Ovary (tissue), 9 donors: ENCODE results near the gene EMP2. TPM values are rescaled to one million over a fixed set of nuclear protein-coding genes. Genes with fewer than 3 reads are reported as not detected.

Experiments
- DNase-seq, 5 donors: peaks; one replicate each; pipeline ENCODE4 v3.0.0-alpha.2; 2019 to 2020
- H3K27ac ChIP-seq, 2 donors: fragments of 200-600 bp; one replicate each; pipeline versions ENCODE4 v1.5.1 to v1.8.0; 2019 to 2022
- H3K27me3 ChIP-seq: fragments of 200-600 bp; one replicate; pipeline ENCODE4 v1.8.0; 2022
- H3K36me3 ChIP-seq: fragments of 200-600 bp; sonication (generic); one replicate; pipeline ENCODE4 v1.5.1; 2019
- H3K4me1 ChIP-seq: one replicate; pipeline ENCODE4 v1.8.1; 2013; ENCODE audit warnings: mild to moderate bottlenecking, moderate library complexity; ENCODE audit not compliant: insufficient read depth
- H3K4me3 ChIP-seq: fragments of 200-600 bp; sonication (generic); one replicate; pipeline ENCODE4 v1.5.1; 2017
- H3K9me3 ChIP-seq, 2 donors: fragments of 200-600 bp in 1 of 2; sonication (generic) in 1 of 2; one replicate each; pipeline versions ENCODE4 v1.5.1 to v1.8.1; 2013 to 2019; ENCODE audit warnings: mild to moderate bottlenecking in 1 of 2, moderate library complexity in 1 of 2
- EP300 ChIP-seq: sonication (generic); formaldehyde crosslinking; IDR thresholded peaks from one replicate; pipeline ENCODE4 v1.6.1; 2017; ENCODE audit warnings: antibody characterized with exemption
- POLR2A ChIP-seq: fragments of 450-650 bp; IDR thresholded peaks from one replicate; pipeline ENCODE4 v1.6.1; 2017; ENCODE audit warnings: antibody characterized with exemption, mild to moderate bottlenecking, moderate library complexity
- WGBS, 3 donors: extraction: QIAGEN DNeasy Blood & Tissue Kit in 1 of 3; methylation state at CpG; one replicate each; pipeline versions ENCODE4 v1.1.5 to v1.1.7; 2013 to 2017; 5-methylcytosine and 5-hydroxymethylcytosine counted together
- intact Hi-C, 4 donors: fragments of 100-400 bp; cut with DNase I; formaldehyde crosslinking; loops; one replicate each; pipeline versions ENCODE4 v1.11.0 to v1.15.1; 2022 to 2023
- polyA plus RNA-seq, 2 donors: library from polyadenylated mRNA; stranded (reverse); fragments of 200-250 nt in 1 of 2; fragments of 350-450 nt in 1 of 2; fragmentation: Illumina TruSeq in 1 of 2; extraction: RNeasy Lipid Tissue Mini Kit (QIAGEN cat#74804) in 1 of 2; gene quantifications; one replicate each; pipeline ENCODE4 v1.2.3, GENCODE V29; 2013 to 2014
- total RNA-seq, 7 donors: library from RNA; depleted of rRNA in 2 of 7; stranded (reverse); fragments of >200 nt in 2 of 7; fragmentation: NEBNext Ultra II Directional in 3 of 7; extraction: Animal tissue kit (Norgen Biotek cat#: 25700) in 3 of 7; gene quantifications; one replicate each; pipeline versions ENCODE4 v1.1.0 to v1.2.4, GENCODE V29; 2016 to 2023
- TF ChIP-seq, protein P1 (sequence below), 3 donors: fragments of 450-650 bp in 2 of 3; fragments of 200-600 bp in 1 of 3; IDR thresholded peaks; one replicate each; pipeline versions ENCODE4 v1.5.1 to v1.8.0; 2016 to 2022; ENCODE audit warnings: antibody characterized with exemption in 3 of 3, mild to moderate bottlenecking in 1 of 3
- donor health status: DM: no; HTN: no; CAD: no; lungs with moderate emphysema.
- donor health status: DM: no; HTN: no; CAD: no.
- donor health status: Bipolar disorder and iron deficiency.
- donor health status: DM: yes; HTN: yes; CAD: no.
- donor health status: DM: no; HTN: no; CAD: no.
- donor health status: DM: yes; HTN: yes; CAD: no.

The EMP2 gene
- total and polyA plus RNA-seq, 9 donors, result 38.9 to 114 (median 83.0) TPM

DNA sequence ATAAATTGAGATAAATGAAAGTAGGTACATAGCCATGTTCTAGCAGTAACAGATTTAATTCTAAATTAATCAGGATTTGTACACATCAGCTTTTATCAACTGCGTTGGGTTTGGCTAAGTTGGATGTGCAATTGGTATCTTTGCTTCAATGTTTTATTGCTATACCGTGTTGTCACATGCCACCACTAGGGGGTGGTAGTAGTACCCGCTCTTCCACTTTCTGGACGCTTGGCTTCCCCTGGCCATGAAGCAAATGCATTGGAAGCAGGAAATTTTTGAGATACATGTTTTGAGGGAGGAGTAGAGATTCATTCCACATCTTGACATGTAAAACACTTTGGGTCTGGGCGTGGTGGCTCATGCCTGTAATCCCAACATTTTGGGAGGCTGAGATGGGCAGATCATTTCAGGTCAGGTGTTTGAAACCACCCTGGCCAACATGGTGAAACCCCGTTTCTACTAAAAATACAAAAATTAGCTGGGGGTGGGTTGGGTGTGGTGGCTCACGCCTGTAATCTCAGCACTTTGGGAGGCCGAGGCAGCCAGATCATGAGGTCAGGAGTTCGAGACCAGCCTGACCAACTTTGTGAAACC is 58.6 kb downstream of the EMP2 start:
- DNase-seq, result peak in 4 of 5 donors; percentile 47 to 74 (median 63)
- Histone ChIP-seq H3K27ac (no peak overlapping the region), H3K36me3 (no peaks in the 10 kb centered on the region), H3K4me3 (no peak overlapping the region), H3K27me3 (no peaks in the 10 kb centered on the region), H3K9me3 (no peaks in the 10 kb centered on the region), H3K4me1 (peaks cover 1% of the 10 kb centered on the region)
- 31 to 51% (median 48%) methylated on average over 9 of the region's 9 CpGs for WGBS, 3 donors
- no peak for TF ChIP-seq EP300
- TF ChIP-seq, protein P1, sequence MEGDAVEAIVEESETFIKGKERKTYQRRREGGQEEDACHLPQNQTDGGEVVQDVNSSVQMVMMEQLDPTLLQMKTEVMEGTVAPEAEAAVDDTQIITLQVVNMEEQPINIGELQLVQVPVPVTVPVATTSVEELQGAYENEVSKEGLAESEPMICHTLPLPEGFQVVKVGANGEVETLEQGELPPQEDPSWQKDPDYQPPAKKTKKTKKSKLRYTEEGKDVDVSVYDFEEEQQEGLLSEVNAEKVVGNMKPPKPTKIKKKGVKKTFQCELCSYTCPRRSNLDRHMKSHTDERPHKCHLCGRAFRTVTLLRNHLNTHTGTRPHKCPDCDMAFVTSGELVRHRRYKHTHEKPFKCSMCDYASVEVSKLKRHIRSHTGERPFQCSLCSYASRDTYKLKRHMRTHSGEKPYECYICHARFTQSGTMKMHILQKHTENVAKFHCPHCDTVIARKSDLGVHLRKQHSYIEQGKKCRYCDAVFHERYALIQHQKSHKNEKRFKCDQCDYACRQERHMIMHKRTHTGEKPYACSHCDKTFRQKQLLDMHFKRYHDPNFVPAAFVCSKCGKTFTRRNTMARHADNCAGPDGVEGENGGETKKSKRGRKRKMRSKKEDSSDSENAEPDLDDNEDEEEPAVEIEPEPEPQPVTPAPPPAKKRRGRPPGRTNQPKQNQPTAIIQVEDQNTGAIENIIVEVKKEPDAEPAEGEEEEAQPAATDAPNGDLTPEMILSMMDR (IDR thresholded peaks at IDR 0.05), result peak in 2 of 3 donors; percentile 70 to 73
- intact Hi-C loops, result loop anchor here in 2 of 4 donors (2.0 to 10.0 kb wide), 3 partner anchors 53 to 216 kb away; no protein-coding TSS in a partner anchor

DNA sequence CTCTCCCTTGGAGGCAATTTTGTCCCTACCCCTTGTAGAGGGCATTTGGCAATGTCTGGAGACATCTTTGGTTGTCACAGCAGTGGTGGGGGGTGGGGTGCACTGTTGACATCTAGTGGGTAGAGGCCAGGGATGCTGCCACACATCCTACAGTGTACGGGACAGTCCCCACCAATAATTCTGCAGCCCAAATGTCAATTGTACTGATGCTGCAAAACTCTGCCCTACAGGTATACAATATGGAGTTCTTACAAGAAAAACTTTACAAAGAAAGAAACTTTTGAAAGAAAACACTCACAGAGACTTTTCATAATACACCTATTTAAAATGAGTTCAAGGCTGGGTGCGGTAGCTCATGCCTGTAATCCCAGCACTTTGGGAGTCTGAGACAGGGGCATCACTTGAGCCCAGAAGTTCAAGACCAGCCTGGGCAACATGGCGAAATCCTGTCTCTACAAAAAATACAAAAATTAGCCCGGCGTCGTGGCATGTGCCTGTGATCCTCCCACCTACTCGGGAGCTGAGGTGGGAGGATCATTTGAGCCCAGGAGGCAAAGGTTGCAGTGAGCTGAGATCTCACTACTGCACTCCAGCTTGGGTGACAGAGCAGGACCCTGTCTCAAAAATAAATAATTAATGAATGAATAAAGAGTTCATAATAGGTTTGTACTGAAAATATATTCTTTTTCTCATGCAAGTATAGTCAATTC is 59.4 kb downstream of the EMP2 start:
- TF ChIP-seq, protein P1 (IDR thresholded peaks at IDR 0.05), result no peak
- TF ChIP-seq EP300 (no peak), POLR2A (no peak)
- intact Hi-C loops, result loop anchor here in 2 of 4 donors (5.0 to 10.0 kb wide), 2 partner anchors 54 to 216 kb away; no protein-coding TSS in a partner anchor
- Histone ChIP-seq H3K27me3 (no peaks in the 10 kb centered on the region), H3K9me3 (no peaks in the 10 kb centered on the region), H3K4me1 (peaks cover 1% of the 10 kb centered on the region), H3K27ac (no peak overlapping the region), H3K36me3 (no peaks in the 10 kb centered on the region), H3K4me3 (no peak overlapping the region)
- WGBS, 3 donors, result 73 to 82% (median 78%) methylated on average over 7 of the region's 7 CpGs
- no peak for DNase-seq

DNA sequence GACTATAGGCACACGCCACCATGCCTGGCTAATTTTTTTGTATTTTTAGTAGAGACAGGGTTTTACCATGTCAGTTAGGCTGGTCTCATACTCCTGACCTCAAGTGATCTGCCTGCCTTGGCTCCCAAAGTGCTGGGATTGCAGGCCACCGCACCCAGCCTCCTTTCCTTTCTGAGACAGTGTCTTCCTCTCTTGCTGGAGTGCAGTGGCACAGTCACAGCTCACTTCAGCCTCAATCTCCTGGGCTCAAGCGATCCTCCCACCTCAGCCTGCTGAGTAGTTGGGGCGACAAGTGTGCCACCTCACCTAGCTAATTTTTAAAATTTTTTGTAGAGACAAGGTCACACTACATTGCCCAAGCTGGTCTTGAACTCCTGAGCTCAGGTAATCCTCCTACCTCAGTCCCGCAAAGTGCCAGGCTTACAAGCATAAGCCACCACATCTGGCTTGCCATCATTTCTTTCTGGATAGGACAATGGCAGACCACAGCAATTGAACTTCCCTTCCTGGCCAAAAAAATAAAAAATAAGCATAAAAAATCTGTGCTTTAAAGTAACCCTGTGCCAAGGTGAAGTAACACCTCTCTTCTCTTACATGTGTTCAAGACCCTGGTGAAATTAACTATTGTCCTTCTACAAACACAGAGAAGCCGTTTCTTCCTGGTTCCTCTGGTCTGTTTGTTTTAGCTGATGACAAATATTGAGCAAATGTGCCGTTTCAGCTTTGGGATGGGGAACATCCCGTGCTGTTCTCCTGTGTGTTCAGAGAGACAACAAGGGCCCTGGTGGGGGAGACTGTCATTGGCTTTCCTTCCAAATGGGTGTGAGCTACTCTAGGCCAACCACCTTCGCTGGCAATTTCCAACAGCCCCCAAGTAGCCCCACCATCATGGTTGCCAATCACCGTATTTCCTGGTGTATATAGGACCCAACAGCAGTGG is 60.2 kb downstream of the EMP2 start:
- Histone ChIP-seq H3K27ac (no peak overlapping the region), H3K36me3 (no peaks in the 10 kb centered on the region), H3K27me3 (no peaks in the 10 kb centered on the region), H3K4me1 (peaks cover 7% of the 10 kb centered on the region), H3K4me3 (no peak overlapping the region), H3K9me3 (no peaks in the 10 kb centered on the region)
- DNase-seq, result no peak
- intact Hi-C loops, result loop anchor here in 2 of 4 donors (5.0 to 10.0 kb wide), 3 partner anchors 55 to 405 kb away; no protein-coding TSS in a partner anchor
- TF ChIP-seq EP300 (no peak), POLR2A (no peak)
- TF ChIP-seq, protein P1 (IDR thresholded peaks at IDR 0.05), result no peak
- WGBS, 3 donors, result 81 to 90% (median 85%) methylated on average over 10 of the region's 10 CpGs

DNA sequence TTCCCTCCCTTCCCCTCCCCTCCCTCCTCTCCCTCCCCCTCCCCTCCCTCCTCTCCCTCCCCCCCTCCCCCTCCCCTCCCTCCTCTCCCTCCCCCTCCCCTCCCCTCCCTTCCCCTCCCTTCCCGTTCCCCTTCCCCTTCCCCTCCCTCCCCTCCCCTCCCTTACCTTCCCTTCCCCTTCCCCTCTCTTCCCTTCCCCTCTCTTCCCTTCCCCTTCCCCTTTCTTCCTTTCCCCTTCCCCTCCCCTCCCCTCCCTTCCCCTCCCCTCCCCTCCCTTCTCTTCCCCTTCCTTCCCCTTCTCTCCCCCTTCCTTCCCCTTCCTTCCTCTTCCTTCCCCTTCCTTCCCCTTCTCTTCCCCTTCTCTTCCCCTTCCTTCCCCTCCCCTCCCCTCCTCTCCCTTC is 61.1 kb downstream of the EMP2 start:
- DNase-seq, result no peak
- Histone ChIP-seq H3K27me3 (no peaks in the 10 kb centered on the region), H3K27ac (no peak overlapping the region), H3K9me3 (no peaks in the 10 kb centered on the region), H3K4me3 (no peak overlapping the region), H3K4me1 (peaks cover 9% of the 10 kb centered on the region), H3K36me3 (no peaks in the 10 kb centered on the region)
- WGBS, 3 donors, result 40% methylated on average over 1 of the region's 1 CpG; no CpG with 5 or more reads in 2 of the 3 donors
- no peak for TF ChIP-seq POLR2A
- TF ChIP-seq EP300, result no peak
- TF ChIP-seq, protein P1 (IDR thresholded peaks at IDR 0.05), result no peak
- intact Hi-C loops, result loop anchor here in 2 of 4 donors (10.0 kb wide), 1 partner anchor 406 kb away; no protein-coding TSS in a partner anchor
